NCI-H146 (cell line): ENCODE measurements around the gene SECTM1.
"Not testable (repeated sequence)": the region's sequence is repeated elsewhere in the genome, so short reads cannot be mapped to it uniquely, and the experiment has no call there.

Source experiments
- DNase-seq: peaks from one replicate; lab custom pipeline; 2025; lab: John Stamatoyannopoulos, UW

Gene SECTM1

GRCh38 chr17:82333279-82334171 lies at the start of gene SECTM1:
Gene SECTM1 (minus strand): TSS chr17:82333766. CDS start chr17:82327240, 6,526 bp downstream.
- peak; percentile 72 for DNase-seq

- no peak for DNase-seq
Observed at GRCh38 chr17:82382933-82383255, 49.3 kb upstream of the SECTM1 start.

GRCh38 chr17:82382220-82382932 lies 48.8 kb upstream of the SECTM1 start:
- not testable (repeated sequence) for DNase-seq

DNA sequence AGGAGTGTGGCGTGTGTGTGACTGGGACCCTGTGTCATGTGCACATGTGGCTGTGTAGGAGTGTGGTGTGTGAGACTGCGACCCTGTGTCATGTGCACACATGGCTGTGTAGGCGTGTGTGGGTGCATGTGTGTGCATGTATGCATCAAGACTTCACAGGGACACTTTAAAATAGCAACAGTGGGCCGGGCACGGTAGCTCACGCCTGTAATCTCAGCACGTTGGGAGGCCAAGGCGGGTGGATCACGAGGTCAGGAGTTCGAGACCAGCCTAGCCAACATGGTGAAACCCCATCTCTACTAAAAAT lies 48.1 kb upstream of the SECTM1 start:
- not testable (repeated sequence) for DNase-seq

DNA sequence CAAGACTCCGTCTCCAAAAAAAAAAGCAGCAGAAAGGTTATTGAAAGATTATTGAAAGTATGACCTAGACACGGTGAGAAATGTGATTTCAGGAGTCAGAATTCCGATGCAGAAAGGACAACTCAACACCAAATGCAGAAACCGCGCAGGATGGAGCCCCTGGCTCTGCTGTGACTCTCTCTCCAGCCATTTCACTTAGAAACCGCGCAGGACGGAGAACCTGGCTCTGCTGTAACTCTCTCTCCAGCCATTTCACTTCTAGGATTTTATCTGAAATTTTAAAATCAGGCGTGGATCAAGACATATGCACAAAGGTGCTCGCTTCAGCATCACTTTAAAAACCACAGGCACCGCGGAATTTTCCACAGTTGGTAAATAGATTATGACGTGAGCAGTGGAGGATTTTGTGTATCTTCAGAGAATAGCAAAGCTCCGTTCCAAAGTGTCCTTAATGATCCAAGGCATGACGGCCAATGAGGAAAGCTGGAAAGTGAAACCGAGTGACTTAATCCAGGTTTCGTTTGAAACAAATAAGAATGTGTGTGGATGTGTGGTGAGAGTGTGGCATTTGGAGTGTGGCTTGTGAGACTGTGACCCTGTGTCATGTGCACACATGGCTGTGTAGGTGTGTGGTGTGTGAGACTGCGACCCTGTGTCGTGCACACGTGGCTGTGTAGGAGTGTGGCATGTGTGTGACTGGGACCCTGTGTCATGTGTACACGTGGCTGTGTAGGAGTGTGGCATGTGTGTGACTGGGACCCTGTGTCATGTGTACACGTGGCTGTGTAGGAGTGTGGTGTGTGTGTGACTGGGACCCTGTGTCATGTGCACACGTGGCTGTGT lies 47.5 kb upstream of the SECTM1 start:
- DNase-seq = no peak

GRCh38 chr17:82378741-82379021 lies 45.1 kb upstream of the SECTM1 start:
- no peak for DNase-seq

DNA sequence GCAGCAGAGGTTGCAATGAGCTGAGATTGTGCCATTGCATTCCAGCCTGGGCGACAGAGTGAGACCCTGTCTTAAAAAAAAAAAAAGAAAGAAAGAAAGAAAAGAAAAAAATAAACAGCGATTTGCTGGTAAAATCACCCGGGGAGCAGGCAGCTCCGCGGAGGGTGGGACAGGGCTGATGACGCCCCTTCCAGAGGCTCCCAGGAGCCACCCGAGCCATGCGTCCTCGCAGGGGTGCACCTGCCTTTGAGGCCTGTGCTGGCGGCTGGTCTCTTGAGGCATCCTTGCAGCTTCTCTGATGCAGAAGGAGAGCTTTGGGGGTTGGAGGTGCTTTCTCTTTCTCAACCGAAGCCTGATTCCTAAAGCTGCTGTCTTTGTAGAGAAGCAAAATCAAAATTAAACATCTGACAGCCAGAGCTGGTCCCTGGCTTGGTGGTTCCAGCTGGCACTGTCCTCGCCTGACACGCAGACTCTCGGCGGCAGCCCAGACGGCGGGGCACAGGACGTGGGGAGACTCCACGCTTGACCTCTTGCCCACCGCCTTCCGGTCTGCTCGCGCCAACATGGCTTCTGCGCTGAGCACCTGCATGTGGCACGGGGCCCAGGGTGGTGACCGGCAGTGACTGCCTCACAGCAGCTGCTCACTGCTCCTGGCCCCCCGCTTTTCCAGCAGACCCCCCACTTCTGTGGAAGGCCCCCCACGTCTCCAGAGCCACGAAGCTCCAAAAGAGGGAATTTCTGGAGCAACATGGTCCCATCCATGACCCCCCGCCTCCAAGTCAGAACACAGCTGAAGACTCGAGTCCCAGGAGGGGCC lies 44.6 kb upstream of the SECTM1 start:
- no peak for DNase-seq

DNA sequence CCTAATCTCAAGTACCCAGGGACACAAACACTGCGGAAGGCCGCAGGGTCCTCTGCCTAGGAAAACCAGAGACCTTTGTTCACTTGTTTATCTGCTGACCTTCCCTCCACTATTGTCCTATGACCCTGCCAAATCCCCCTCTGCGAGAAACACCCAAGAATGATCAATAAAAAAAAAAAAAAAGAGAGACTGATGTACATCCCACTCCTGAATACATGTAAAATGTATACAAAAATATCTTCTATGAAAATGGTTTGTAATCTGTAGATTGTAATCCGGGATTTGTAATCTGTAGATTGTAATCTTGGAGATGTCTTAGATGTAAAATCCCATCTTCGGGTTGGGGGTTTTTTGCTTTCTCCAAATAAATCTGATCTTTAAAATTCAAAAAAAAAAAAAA lies 43.7 kb upstream of the SECTM1 start:
- not testable (repeated sequence) for DNase-seq

- no peak for DNase-seq
Observed at GRCh38 chr17:82376042-82376730, 42.6 kb upstream of the SECTM1 start.

GRCh38 chr17:82375359-82376041 lies 41.9 kb upstream of the SECTM1 start:
- no peak for DNase-seq

- DNase-seq = no peak
Observed at GRCh38 chr17:82374626-82375331, 41.2 kb upstream of the SECTM1 start.

DNA sequence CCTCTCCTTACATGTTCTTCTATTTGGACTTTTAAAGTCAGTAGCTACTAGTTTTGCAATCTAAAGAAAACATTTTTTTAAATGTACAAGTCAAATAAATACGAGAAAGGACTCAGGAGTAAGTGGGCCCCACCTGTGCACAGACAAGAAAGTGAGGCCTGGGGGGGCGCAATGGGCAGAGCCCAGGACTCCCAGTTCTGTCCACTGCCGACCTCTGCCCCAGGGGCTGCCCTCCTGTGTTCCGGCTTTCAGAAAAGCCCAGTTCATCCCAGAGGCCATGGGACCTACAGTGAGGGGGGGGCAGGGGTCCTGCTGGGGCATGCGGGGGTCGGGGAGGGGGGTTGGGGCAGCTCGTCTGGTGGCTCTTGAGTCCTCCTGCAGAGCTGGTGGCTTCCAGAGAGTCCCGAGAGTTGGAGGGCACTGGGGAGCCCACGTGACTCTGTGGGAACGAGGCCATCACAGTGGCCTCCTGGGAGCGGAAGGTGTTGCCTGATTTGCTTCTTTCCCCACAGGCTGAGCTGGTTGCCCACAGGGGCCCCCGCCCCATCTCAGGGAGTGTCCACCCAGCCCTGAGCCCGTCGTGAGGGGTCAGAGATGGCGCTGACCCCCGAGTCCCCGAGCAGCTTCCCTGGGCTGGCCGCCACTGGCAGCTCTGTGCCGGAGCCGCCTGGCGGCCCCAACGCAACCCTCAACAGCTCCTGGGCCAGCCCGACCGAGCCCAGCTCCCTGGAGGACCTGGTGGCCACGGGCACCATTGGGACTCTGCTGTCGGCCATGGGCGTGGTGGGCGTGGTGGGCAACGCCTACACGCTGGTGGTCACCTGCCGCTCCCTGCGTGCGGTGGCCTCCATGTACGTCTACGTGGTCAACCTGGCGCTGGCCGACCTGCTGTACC lies 40.4 kb upstream of the SECTM1 start:
- no peak for DNase-seq

GRCh38 chr17:82373072-82373452 lies 39.5 kb upstream of the SECTM1 start:
- DNase-seq = not testable (repeated sequence)

DNA sequence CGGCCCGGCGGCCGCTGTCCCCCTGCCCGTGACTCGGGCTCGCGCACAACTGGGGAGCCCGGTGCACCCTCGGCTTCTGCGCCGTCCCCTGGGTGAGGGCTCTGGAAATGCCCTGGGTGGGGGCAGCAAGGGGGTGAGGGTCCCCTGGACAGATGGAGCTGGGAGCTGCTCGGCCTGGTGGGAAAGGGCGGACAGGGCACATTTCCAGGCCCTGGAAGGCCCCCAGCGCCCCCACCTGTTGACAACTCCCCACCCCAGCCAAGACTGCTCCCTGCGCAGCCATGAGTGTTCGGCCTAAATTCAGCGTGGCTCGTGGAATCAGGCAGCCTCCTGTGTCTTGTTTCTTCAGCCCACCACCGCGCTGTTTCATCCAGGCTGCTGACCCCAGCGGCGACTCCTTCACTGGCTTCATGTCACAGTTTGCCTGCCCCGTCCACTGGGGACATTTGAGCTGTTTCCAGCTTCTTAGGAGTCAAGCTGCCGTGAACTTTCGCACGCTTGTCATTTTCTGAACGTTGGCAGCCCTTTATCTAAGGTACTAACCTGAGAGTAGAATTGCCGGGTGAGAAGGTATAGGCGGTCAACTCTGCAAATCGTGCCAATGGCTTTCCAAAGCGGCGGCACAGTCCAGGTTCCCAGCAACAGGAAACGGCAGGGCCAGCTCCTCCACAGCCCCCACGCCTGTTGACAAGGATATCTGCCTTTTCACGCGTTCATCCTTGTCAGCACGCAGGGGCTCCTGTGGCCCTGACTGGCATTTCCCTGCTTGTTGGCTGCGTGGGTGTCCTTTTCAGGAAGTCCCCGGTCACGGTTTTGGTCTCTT lies 38.9 kb upstream of the SECTM1 start:
- DNase-seq = no peak

- peak; percentile 34 for DNase-seq
Observed at GRCh38 chr17:82371333-82372248, 38.0 kb upstream of the SECTM1 start, which contains the start of gene UTS2R. Gene UTS2R (plus strand): TSS chr17:82371765. CDS start chr17:82374325, 2,560 bp downstream.

GRCh38 chr17:82370471-82371332 lies 37.1 kb upstream of the SECTM1 start:
- no peak for DNase-seq
